RWPE1 (cell line): ENCODE data around the gene AGAP1.

Source experiments
- CTCF ChIA-PET: fragments of 350-600 bp; sonication (Branson Sonifier 250); formaldehyde crosslinking; extraction: SDS; loops from one replicate; lab custom pipeline; 2021; lab: Yijun Ruan, JAX
- POLR2A ChIA-PET: fragments of 400-600 bp; formaldehyde crosslinking; extraction: SDS; loops from one replicate; lab custom pipeline; 2020; ENCODE audit warnings: antibody characterized with exemption; ENCODE audit not compliant: low non-redundant PET; lab: Yijun Ruan, JAX
- DNase-seq: peaks from one replicate; pipeline ENCODE4 v3.0.0; 2012; ENCODE audit warnings: low spot score
- H3K27ac ChIP-seq: fragments of 450-650 bp; 2 replicates; pipeline ENCODE4 v1.5.1; 2017
- TF ChIP-seq, protein P1 (sequence below): fragments of 450-650 bp; conservative IDR thresholded peaks from 2 replicates; pipeline ENCODE4 v1.5.1; 2017; ENCODE audit warnings: low read depth, mild to moderate bottlenecking

The AGAP1 gene

GRCh38 chr2:236161082-236161462 lies 667.2 kb downstream of the AGAP1 start:
- TF ChIP-seq, protein P1, sequence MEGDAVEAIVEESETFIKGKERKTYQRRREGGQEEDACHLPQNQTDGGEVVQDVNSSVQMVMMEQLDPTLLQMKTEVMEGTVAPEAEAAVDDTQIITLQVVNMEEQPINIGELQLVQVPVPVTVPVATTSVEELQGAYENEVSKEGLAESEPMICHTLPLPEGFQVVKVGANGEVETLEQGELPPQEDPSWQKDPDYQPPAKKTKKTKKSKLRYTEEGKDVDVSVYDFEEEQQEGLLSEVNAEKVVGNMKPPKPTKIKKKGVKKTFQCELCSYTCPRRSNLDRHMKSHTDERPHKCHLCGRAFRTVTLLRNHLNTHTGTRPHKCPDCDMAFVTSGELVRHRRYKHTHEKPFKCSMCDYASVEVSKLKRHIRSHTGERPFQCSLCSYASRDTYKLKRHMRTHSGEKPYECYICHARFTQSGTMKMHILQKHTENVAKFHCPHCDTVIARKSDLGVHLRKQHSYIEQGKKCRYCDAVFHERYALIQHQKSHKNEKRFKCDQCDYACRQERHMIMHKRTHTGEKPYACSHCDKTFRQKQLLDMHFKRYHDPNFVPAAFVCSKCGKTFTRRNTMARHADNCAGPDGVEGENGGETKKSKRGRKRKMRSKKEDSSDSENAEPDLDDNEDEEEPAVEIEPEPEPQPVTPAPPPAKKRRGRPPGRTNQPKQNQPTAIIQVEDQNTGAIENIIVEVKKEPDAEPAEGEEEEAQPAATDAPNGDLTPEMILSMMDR, result no peak
- POLR2A ChIA-PET, result no interaction called here
- no peak for DNase-seq
- no peak overlapping the region for H3K27ac ChIP-seq
- CTCF ChIA-PET, result interaction anchor here (0.6 kb wide), 1 partner anchor 97 kb away, joined by 3 read pairs; no protein-coding TSS in a partner anchor

GRCh38 chr2:236161531-236161930 lies 667.7 kb downstream of the AGAP1 start:
- TF ChIP-seq, protein P1, result no peak
- no peak for DNase-seq
- POLR2A ChIA-PET, result no interaction called here
- peak overlapping the region; percentile 47 for H3K27ac ChIP-seq
- CTCF ChIA-PET, result interaction anchor here (0.6 kb wide), 1 partner anchor 97 kb away, joined by 3 read pairs; no protein-coding TSS in a partner anchor

- POLR2A ChIA-PET, result no interaction called here
These were observed 668.4 kb downstream of the AGAP1 start for GRCh38 chr2:236162031-236162845.

GRCh38 chr2:236162882-236163470 lies 669.1 kb downstream of the AGAP1 start:
- H3K27ac ChIP-seq, result no peak overlapping the region
- CTCF ChIA-PET, result no interaction called here
- TF ChIP-seq, protein P1, result no peak
- POLR2A ChIA-PET, result no interaction called here
- no peak for DNase-seq

More at GRCh38 chr2:236162031-236162845, 668.4 kb downstream of the AGAP1 start:
- DNase-seq, result no peak
- CTCF ChIA-PET, result no interaction called here
- peak overlapping the region; percentile 47 for H3K27ac ChIP-seq
- TF ChIP-seq, protein P1, result no peak

DNA sequence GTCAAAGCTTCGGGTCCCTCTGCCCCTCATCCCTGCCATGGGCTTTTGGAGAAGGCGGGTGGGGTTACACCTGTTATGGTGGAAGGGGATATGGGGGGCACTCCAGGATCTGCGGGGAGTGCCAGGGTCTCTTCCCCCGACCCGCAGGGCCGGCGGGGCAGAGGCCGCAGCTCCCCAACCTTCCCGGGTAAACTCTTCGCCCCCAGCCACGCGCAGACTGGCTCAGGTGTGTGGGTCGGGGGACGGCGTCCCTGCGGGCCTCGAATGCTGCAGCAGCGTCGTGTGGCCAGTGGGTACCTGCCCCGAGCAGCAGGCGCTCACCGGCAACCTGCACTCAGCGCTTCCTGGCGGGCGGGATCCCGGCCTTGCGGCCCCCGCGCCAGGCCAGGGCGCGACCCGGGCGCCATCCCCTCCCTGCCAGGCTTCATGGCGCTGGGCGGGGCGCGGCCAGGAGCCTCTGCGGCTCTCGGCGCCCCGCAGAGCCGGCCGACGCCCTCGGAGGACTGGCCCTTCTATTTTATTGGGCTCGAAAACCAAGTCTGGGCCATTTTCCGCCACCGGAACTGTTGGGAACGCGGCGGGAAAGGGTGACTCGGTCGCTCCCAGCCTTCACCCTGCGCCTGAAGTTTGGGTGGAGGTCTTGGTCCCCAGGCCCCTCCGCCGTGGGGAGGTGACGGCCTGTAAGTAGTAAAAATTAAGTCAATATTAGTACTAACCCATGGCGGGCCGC lies 669.8 kb downstream of the AGAP1 start:
- TF ChIP-seq, protein P1, result no peak
- CTCF ChIA-PET, result no interaction called here
- POLR2A ChIA-PET, result no interaction called here
- H3K27ac ChIP-seq, result no peak overlapping the region
- DNase-seq, result no peak

GRCh38 chr2:236164201-236164924 lies 670.5 kb downstream of the AGAP1 start:
- no peak for DNase-seq
- TF ChIP-seq, protein P1, result no peak
- no peak overlapping the region for H3K27ac ChIP-seq
- CTCF ChIA-PET, result no interaction called here
- POLR2A ChIA-PET, result no interaction called here
